ENCODE data around the gene MAN1C1. TPM values are rescaled to one million over a fixed set of nuclear protein-coding genes. Genes with fewer than 3 reads are reported as not detected.

MAN1C1 gene
- total and polyA plus RNA-seq, 10 of the 15 experiments (the other 5 are each of a cell fraction or from before 2014, with no cell fraction given) = 0.12 to 0.56 (median 0.22) TPM; not detected in 3

GRCh38 chr1:25666460-25666859, 49.9 kb downstream of the MAN1C1 start:
- in situ Hi-C loops (cut with MboI) (no loop called here), intact Hi-C loops (cut with micrococcal nuclease; ENCODE audit: unreplicated experiment) (no loop called here)
- no peak for ATAC-seq
- CTCF ChIA-PET = no interaction called here
- SMC1A ChIA-PET (ENCODE audit: uncharacterized antibody, unreplicated experiment) = interaction anchor here (1.2 kb wide), 1 partner anchor 23 kb away, joined by 3 read pairs; no protein-coding TSS in a partner anchor
- WGBS (ENCODE audit: insufficient coverage, insufficient replicate concordance, low lambda C conversion rate, missing lambda C conversion rate) = 58% methylated on average over 5 of the region's 5 CpGs
- FAIRE-seq = no peak
- peaks cover 0 to 10% of the 10 kb centered on the region in 2 experiments; a peak in 3 of 4 replicates for H3K27me3 ChIP-seq (replicated peaks in 1 of 2; ENCODE audit: control insufficient read depth in 2 of 2, insufficient read depth in 2 of 2, low read length in 1 of 2)
- H3K79me2 ChIP-seq (ENCODE audit: control insufficient read depth, insufficient read depth, low read length) = no peaks in the 10 kb centered on the region
- no TSS peak for BruUV-seq (replicated peaks)
- H3K9ac ChIP-seq (ENCODE audit: control insufficient read depth, insufficient read depth, low read length) = no peak overlapping the region
- H3K27ac ChIP-seq (ENCODE audit: control insufficient read depth, insufficient read depth) = no peak overlapping the region
- TF ChIP-seq MEF2A (IDR thresholded peaks at IDR 0.05; ENCODE audit: insufficient read depth, low read depth, low read length) (no peak), NFYB (IDR thresholded peaks at IDR 0.05; ENCODE audit: insufficient read depth, low read depth, low read length) (no peak)
- TF ChIP-seq, protein P1, sequence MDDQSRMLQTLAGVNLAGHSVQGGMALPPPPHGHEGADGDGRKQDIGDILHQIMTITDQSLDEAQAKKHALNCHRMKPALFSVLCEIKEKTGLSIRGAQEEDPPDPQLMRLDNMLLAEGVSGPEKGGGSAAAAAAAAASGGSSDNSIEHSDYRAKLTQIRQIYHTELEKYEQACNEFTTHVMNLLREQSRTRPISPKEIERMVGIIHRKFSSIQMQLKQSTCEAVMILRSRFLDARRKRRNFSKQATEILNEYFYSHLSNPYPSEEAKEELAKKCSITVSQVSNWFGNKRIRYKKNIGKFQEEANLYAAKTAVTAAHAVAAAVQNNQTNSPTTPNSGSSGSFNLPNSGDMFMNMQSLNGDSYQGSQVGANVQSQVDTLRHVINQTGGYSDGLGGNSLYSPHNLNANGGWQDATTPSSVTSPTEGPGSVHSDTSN (IDR thresholded peaks at IDR 0.05; ENCODE audit: insufficient replicate concordance, low read depth, low read length) = no peak
- DNase-seq (ENCODE audit: low read depth, low spot score) = no peak
- H3K4me2 ChIP-seq (ENCODE audit: control insufficient read depth, insufficient read depth) = no peak overlapping the region
- no peaks in the 10 kb centered on the region; the same call in 1 of the 2 replicates for H4K20me1 ChIP-seq (ENCODE audit: control insufficient read depth, insufficient read depth)
- H2AFZ ChIP-seq (ENCODE audit: control insufficient read depth, low read depth, low read length) = no peak overlapping the region
- no peaks in the 10 kb centered on the region for H3K4me1 ChIP-seq (ENCODE audit: control insufficient read depth, insufficient read depth, low read length)
- RAD21 ChIA-PET (ENCODE audit: unreplicated experiment) = no interaction called here
- no peak overlapping the region for H3K4me3 ChIP-seq
- H3K36me3 ChIP-seq (ENCODE audit: control insufficient read depth in 2 of 2, insufficient read depth in 2 of 2, low read length in 1 of 2) = no peaks in the 10 kb centered on the region
- POLR2A ChIA-PET = interaction anchor here (1.0 kb wide), 1 partner anchor 12 kb away, joined by 3 read pairs; no protein-coding TSS in a partner anchor
- no peaks in the 10 kb centered on the region; the same call in 2 of the 3 replicates for H3K9me3 ChIP-seq (replicated peaks; ENCODE audit: control insufficient read depth, insufficient read depth, low read length)

- Histone ChIP-seq H3K79me2 (ENCODE audit: control insufficient read depth, insufficient read depth, low read length) (no peaks in the 10 kb centered on the region), H3K9ac (ENCODE audit: control insufficient read depth, insufficient read depth, low read length) (no peak overlapping the region), H3K27me3 (replicated peaks in 1 of 2; ENCODE audit: control insufficient read depth in 2 of 2, insufficient read depth in 2 of 2, low read length in 1 of 2) (peaks cover 2 to 16% of the 10 kb centered on the region in 2 experiments; a peak in 3 of 4 replicates), H3K4me1 (ENCODE audit: control insufficient read depth, insufficient read depth, low read length) (no peaks in the 10 kb centered on the region), H3K27ac (ENCODE audit: control insufficient read depth, insufficient read depth) (no peak overlapping the region), H3K4me3 (no peak overlapping the region), H2AFZ (ENCODE audit: control insufficient read depth, low read depth, low read length) (no peak overlapping the region), H3K36me3 (ENCODE audit: control insufficient read depth in 2 of 2, insufficient read depth in 2 of 2, low read length in 1 of 2) (no peaks in the 10 kb centered on the region), H3K9me3 (replicated peaks; ENCODE audit: control insufficient read depth, insufficient read depth, low read length) (peaks cover 5% of the 10 kb centered on the region; the same call in 2 of the 3 replicates), H4K20me1 (ENCODE audit: control insufficient read depth, insufficient read depth) (no peaks in the 10 kb centered on the region; the same call in 1 of the 2 replicates), H3K4me2 (ENCODE audit: control insufficient read depth, insufficient read depth) (no peak overlapping the region)
- ChIA-PET SMC1A (ENCODE audit: uncharacterized antibody, unreplicated experiment) (no interaction called here), RAD21 (ENCODE audit: unreplicated experiment) (no interaction called here), CTCF (no interaction called here), POLR2A (no interaction called here)
- ATAC-seq (no peak), DNase-seq (ENCODE audit: low read depth, low spot score) (no peak), FAIRE-seq (no peak)
- intact Hi-C loops (cut with micrococcal nuclease; ENCODE audit: unreplicated experiment) = no loop called here
- BruUV-seq (replicated peaks) = no TSS peak
- in situ Hi-C loops (cut with MboI) = no loop called here
- 44% methylated on average over 9 of the region's 9 CpGs for WGBS (ENCODE audit: insufficient coverage, insufficient replicate concordance, low lambda C conversion rate, missing lambda C conversion rate)
- TF ChIP-seq ZNF384 (IDR thresholded peaks at IDR 0.05; ENCODE audit: borderline replicate concordance, low read depth, low read length) (no peak), HDGF (IDR thresholded peaks at IDR 0.05) (no peak), ZNF274 (IDR thresholded peaks at IDR 0.05; ENCODE audit: insufficient read depth, insufficient read length) (no peak), ZBTB11 (CRISPR knock-in tag; IDR thresholded peaks at IDR 0.05) (no peak)
- TF ChIP-seq, protein P2, sequence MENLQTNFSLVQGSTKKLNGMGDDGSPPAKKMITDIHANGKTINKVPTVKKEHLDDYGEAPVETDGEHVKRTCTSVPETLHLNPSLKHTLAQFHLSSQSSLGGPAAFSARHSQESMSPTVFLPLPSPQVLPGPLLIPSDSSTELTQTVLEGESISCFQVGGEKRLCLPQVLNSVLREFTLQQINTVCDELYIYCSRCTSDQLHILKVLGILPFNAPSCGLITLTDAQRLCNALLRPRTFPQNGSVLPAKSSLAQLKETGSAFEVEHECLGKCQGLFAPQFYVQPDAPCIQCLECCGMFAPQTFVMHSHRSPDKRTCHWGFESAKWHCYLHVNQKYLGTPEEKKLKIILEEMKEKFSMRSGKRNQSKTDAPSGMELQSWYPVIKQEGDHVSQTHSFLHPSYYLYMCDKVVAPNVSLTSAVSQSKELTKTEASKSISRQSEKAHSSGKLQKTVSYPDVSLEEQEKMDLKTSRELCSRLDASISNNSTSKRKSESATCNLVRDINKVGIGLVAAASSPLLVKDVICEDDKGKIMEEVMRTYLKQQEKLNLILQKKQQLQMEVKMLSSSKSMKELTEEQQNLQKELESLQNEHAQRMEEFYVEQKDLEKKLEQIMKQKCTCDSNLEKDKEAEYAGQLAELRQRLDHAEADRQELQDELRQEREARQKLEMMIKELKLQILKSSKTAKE (IDR thresholded peaks at IDR 0.05; ENCODE audit: low read depth, poor library complexity, severe bottlenecking) = no peak
Measured at GRCh38 chr1:25668931-25669573, 52.5 kb downstream of the MAN1C1 start.

All from GM12878 (cell line).